Measurements from ENCODE around the gene CDHR1.

The CDHR1 gene

GRCh38 chr10:84236807-84237198, 42.5 kb downstream of the CDHR1 start:
- no peak overlapping the region for H3K27ac ChIP-seq (ENCODE audit: low read depth in 2 of 2, low read length in 2 of 2)

GRCh38 chr10:84237199-84238051, 43.1 kb downstream of the CDHR1 start:
- Histone ChIP-seq H3K9ac (ENCODE audit: low read depth in 1 of 2, low read length in 2 of 2) (no peak overlapping the region), H3K4me1 (ENCODE audit: control insufficient read depth in 2 of 2, insufficient read depth in 2 of 2, low read length in 2 of 2) (no peaks in the 10 kb centered on the region), H3K9me3 (ENCODE audit: control insufficient read depth in 2 of 2, low read length in 2 of 2) (no peaks in the 10 kb centered on the region), H3K36me3 (ENCODE audit: control insufficient read depth in 2 of 2, insufficient read depth in 2 of 2, low read length in 2 of 2) (no peaks in the 10 kb centered on the region), H3K27me3 (ENCODE audit: control insufficient read depth in 2 of 2, insufficient read depth in 2 of 2, low read length in 2 of 2) (no peaks in the 10 kb centered on the region), H3K4me3 (ENCODE audit: low read length in 2 of 2) (no peak overlapping the region), H3K27ac (ENCODE audit: low read depth in 2 of 2, low read length in 2 of 2) (no peak overlapping the region)

More at GRCh38 chr10:84236807-84237198, 42.5 kb downstream of the CDHR1 start:
- no peak overlapping the region for H3K4me3 ChIP-seq (ENCODE audit: low read length in 2 of 2)
- H3K27me3 ChIP-seq (ENCODE audit: control insufficient read depth in 2 of 2, insufficient read depth in 2 of 2, low read length in 2 of 2), result peaks cover 0 to 3% of the 10 kb centered on the region in 2 donors
- no peaks in the 10 kb centered on the region for H3K36me3 ChIP-seq (ENCODE audit: control insufficient read depth in 2 of 2, insufficient read depth in 2 of 2, low read length in 2 of 2)
- H3K9ac ChIP-seq (ENCODE audit: low read depth in 1 of 2, low read length in 2 of 2), result no peak overlapping the region
- H3K9me3 ChIP-seq (ENCODE audit: control insufficient read depth in 2 of 2, low read length in 2 of 2), result no peaks in the 10 kb centered on the region
- no peaks in the 10 kb centered on the region for H3K4me1 ChIP-seq (ENCODE audit: control insufficient read depth in 2 of 2, insufficient read depth in 2 of 2, low read length in 2 of 2)

GRCh38 chr10:84238909-84239308, 44.6 kb downstream of the CDHR1 start:
- H3K36me3 ChIP-seq (ENCODE audit: control insufficient read depth in 2 of 2, insufficient read depth in 2 of 2, low read length in 2 of 2), result no peaks in the 10 kb centered on the region
- H3K4me3 ChIP-seq (ENCODE audit: low read length in 2 of 2), result no peak overlapping the region
- H3K27me3 ChIP-seq (ENCODE audit: control insufficient read depth in 2 of 2, insufficient read depth in 2 of 2, low read length in 2 of 2), result no peaks in the 10 kb centered on the region
- H3K9me3 ChIP-seq (ENCODE audit: control insufficient read depth in 2 of 2, low read length in 2 of 2), result no peaks in the 10 kb centered on the region
- no peak overlapping the region for H3K9ac ChIP-seq (ENCODE audit: low read depth in 1 of 2, low read length in 2 of 2)
- H3K4me1 ChIP-seq (ENCODE audit: control insufficient read depth in 2 of 2, insufficient read depth in 2 of 2, low read length in 2 of 2), result no peaks in the 10 kb centered on the region
- no peak overlapping the region for H3K27ac ChIP-seq (ENCODE audit: low read depth in 2 of 2, low read length in 2 of 2)

DNA sequence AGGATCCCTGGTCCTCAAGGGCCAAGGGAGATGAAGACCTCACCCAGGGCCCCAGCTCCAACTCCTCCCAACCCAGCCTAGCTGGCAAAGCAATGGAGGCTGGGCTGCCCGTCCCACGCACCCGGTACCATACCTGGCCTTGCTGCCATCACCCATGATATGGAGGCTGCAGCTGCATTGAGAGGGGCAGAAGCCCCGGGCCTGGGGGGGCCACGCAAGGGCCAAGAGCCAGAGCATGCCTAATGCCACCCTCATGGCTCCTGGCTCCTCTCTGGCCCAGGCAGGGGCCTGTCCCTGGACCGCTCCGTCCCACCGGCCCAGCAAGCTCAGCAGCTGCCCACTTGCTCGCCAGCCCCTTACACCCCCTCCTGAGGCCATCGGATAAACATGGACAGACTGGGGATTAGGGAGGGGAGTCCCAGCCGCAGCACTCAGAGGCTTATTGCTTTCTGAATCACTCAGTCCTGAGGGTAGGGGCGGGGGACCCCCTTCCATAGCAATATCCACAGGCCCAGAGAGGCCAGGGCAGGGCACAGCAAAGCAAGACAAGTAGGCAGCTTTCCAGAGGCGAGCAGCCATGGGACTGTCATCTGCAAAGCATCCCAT, 47.0 kb downstream of the CDHR1 start, which contains the start of gene LRIT1:
LRIT1 (minus strand) TSS at position 362 of the 606 bp plus-strand sequence; CDS start at position 255, 107 bp downstream.
- no peak within 1 kb of the TSS for H3K27ac ChIP-seq (ENCODE audit: low read depth in 2 of 2, low read length in 2 of 2)
- no peaks in the 10 kb centered on the region for H3K36me3 ChIP-seq (ENCODE audit: control insufficient read depth in 2 of 2, insufficient read depth in 2 of 2, low read length in 2 of 2)
- no peaks in the 10 kb centered on the region for H3K4me1 ChIP-seq (ENCODE audit: control insufficient read depth in 2 of 2, insufficient read depth in 2 of 2, low read length in 2 of 2)
- no peaks in the 10 kb centered on the region for H3K27me3 ChIP-seq (ENCODE audit: control insufficient read depth in 2 of 2, insufficient read depth in 2 of 2, low read length in 2 of 2)
- H3K9ac ChIP-seq (ENCODE audit: low read depth in 1 of 2, low read length in 2 of 2), result no peak within 1 kb of the TSS
- H3K9me3 ChIP-seq (ENCODE audit: control insufficient read depth in 2 of 2, low read length in 2 of 2), result no peaks in the 10 kb centered on the region
- no peak within 1 kb of the TSS for H3K4me3 ChIP-seq (ENCODE audit: low read length in 2 of 2)

DNA sequence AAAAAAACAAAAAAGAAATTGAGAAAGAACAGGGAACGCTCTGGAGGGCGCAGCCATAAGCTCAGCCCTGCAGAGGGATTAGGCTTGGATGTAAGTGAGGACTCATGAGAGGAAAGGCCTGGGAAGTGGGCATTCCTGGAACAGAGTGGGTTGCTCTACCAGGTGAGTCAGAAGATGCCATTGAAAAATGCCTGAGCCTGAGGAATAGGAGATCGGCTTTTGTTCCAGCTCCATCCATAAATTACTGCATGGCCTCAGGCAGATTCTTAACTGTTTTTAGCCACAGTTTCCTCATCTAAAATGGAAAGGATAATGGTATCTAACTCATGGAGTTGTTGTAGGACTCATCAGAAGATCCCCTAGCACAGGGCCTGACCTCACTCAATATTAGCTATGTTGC, 49.4 kb downstream of the CDHR1 start:
- no peak overlapping the region for H3K27ac ChIP-seq (ENCODE audit: low read depth in 2 of 2, low read length in 2 of 2)
- H3K27me3 ChIP-seq (ENCODE audit: control insufficient read depth in 2 of 2, insufficient read depth in 2 of 2, low read length in 2 of 2), result no peaks in the 10 kb centered on the region
- H3K36me3 ChIP-seq (ENCODE audit: control insufficient read depth in 2 of 2, insufficient read depth in 2 of 2, low read length in 2 of 2), result no peaks in the 10 kb centered on the region
- no peaks in the 10 kb centered on the region for H3K4me1 ChIP-seq (ENCODE audit: control insufficient read depth in 2 of 2, insufficient read depth in 2 of 2, low read length in 2 of 2)
- H3K9ac ChIP-seq (ENCODE audit: low read depth in 1 of 2, low read length in 2 of 2), result no peak overlapping the region
- H3K4me3 ChIP-seq (ENCODE audit: low read length in 2 of 2), result no peak overlapping the region
- H3K9me3 ChIP-seq (ENCODE audit: control insufficient read depth in 2 of 2, low read length in 2 of 2), result no peaks in the 10 kb centered on the region

GRCh38 chr10:84244651-84245270, 50.4 kb downstream of the CDHR1 start, which contains the start of gene RGR:
TSS of gene RGR (plus strand) at chr10:84245053. CDS start at chr10:84245091, 38 bp downstream.
- Histone ChIP-seq H3K4me1 (ENCODE audit: control insufficient read depth in 2 of 2, insufficient read depth in 2 of 2, low read length in 2 of 2) (no peaks in the 10 kb centered on the region), H3K9me3 (ENCODE audit: control insufficient read depth in 2 of 2, low read length in 2 of 2) (no peaks in the 10 kb centered on the region), H3K4me3 (ENCODE audit: low read length in 2 of 2) (no peak within 1 kb of the TSS)

GRCh38 chr10:84247496-84247895, 53.2 kb downstream of the CDHR1 start:
- Histone ChIP-seq H3K27ac (ENCODE audit: low read depth in 2 of 2, low read length in 2 of 2) (no peak overlapping the region), H3K9me3 (ENCODE audit: control insufficient read depth in 2 of 2, low read length in 2 of 2) (no peaks in the 10 kb centered on the region), H3K4me3 (ENCODE audit: low read length in 2 of 2) (no peak overlapping the region), H3K36me3 (ENCODE audit: control insufficient read depth in 2 of 2, insufficient read depth in 2 of 2, low read length in 2 of 2) (no peaks in the 10 kb centered on the region), H3K9ac (ENCODE audit: low read depth in 1 of 2, low read length in 2 of 2) (no peak overlapping the region), H3K27me3 (ENCODE audit: control insufficient read depth in 2 of 2, insufficient read depth in 2 of 2, low read length in 2 of 2) (no peaks in the 10 kb centered on the region), H3K4me1 (ENCODE audit: control insufficient read depth in 2 of 2, insufficient read depth in 2 of 2, low read length in 2 of 2) (no peaks in the 10 kb centered on the region)

More at GRCh38 chr10:84244651-84245270, 50.4 kb downstream of the CDHR1 start, which contains the start of gene RGR:
- Histone ChIP-seq H3K9ac (ENCODE audit: low read depth in 1 of 2, low read length in 2 of 2) (no peak within 1 kb of the TSS), H3K27ac (ENCODE audit: low read depth in 2 of 2, low read length in 2 of 2) (no peak within 1 kb of the TSS), H3K27me3 (ENCODE audit: control insufficient read depth in 2 of 2, insufficient read depth in 2 of 2, low read length in 2 of 2) (no peaks in the 10 kb centered on the region), H3K36me3 (ENCODE audit: control insufficient read depth in 2 of 2, insufficient read depth in 2 of 2, low read length in 2 of 2) (no peaks in the 10 kb centered on the region)

- Histone ChIP-seq H3K27me3 (ENCODE audit: control insufficient read depth in 2 of 2, insufficient read depth in 2 of 2, low read length in 2 of 2) (no peaks in the 10 kb centered on the region), H3K9me3 (ENCODE audit: control insufficient read depth in 2 of 2, low read length in 2 of 2) (no peaks in the 10 kb centered on the region), H3K36me3 (ENCODE audit: control insufficient read depth in 2 of 2, insufficient read depth in 2 of 2, low read length in 2 of 2) (no peaks in the 10 kb centered on the region), H3K4me1 (ENCODE audit: control insufficient read depth in 2 of 2, insufficient read depth in 2 of 2, low read length in 2 of 2) (no peaks in the 10 kb centered on the region), H3K4me3 (ENCODE audit: low read length in 2 of 2) (no peak overlapping the region), H3K27ac (ENCODE audit: low read depth in 2 of 2, low read length in 2 of 2) (no peak overlapping the region), H3K9ac (ENCODE audit: low read depth in 1 of 2, low read length in 2 of 2) (no peak overlapping the region)
Measured at GRCh38 chr10:84248794-84249193, 54.5 kb downstream of the CDHR1 start.

- H3K27ac ChIP-seq (ENCODE audit: low read depth in 2 of 2, low read length in 2 of 2), result no peak overlapping the region
- H3K4me3 ChIP-seq (ENCODE audit: low read length in 2 of 2), result no peak overlapping the region
- no peaks in the 10 kb centered on the region for H3K27me3 ChIP-seq (ENCODE audit: control insufficient read depth in 2 of 2, insufficient read depth in 2 of 2, low read length in 2 of 2)
- H3K9me3 ChIP-seq (ENCODE audit: control insufficient read depth in 2 of 2, low read length in 2 of 2), result no peaks in the 10 kb centered on the region
- H3K4me1 ChIP-seq (ENCODE audit: control insufficient read depth in 2 of 2, insufficient read depth in 2 of 2, low read length in 2 of 2), result peaks cover 0 to 2% of the 10 kb centered on the region in 2 donors
- H3K9ac ChIP-seq (ENCODE audit: low read depth in 1 of 2, low read length in 2 of 2), result no peak overlapping the region
- H3K36me3 ChIP-seq (ENCODE audit: control insufficient read depth in 2 of 2, insufficient read depth in 2 of 2, low read length in 2 of 2), result no peaks in the 10 kb centered on the region
Measured at GRCh38 chr10:84254552-84255478, 60.5 kb downstream of the CDHR1 start.
